ES-I3 (cell line): ENCODE results near the gene NEDD4.
"Not testable (repeated sequence)": the region's sequence is repeated elsewhere in the genome, so short reads cannot be mapped to it uniquely, and the experiment has no call there.

Source experiments
- H3K36me3 ChIP-seq: 2 replicates; pipeline ENCODE4 v1.6.1; 2013; ENCODE audit warnings: mild to moderate bottlenecking, low read length, control low read depth, moderate library complexity; ENCODE audit not compliant: insufficient read depth
- H3K4me1 ChIP-seq: 2 replicates; pipeline ENCODE4 v1.6.1; 2013; ENCODE audit warnings: mild to moderate bottlenecking, control low read depth, low read length; ENCODE audit not compliant: insufficient read depth
- H3K9ac ChIP-seq: 2 replicates; pipeline ENCODE4 v1.6.1; 2013; ENCODE audit warnings: low read depth, mild to moderate bottlenecking, low read length, moderate library complexity
- H3K9me3 ChIP-seq: 2 replicates; pipeline ENCODE4 v1.6.1; 2013; ENCODE audit warnings: mild to moderate bottlenecking, low read length, moderate library complexity; ENCODE audit not compliant: control insufficient read depth, insufficient read depth

Gene NEDD4

GRCh38 chr15:55829826-55830225 is 163.6 kb downstream of the NEDD4 start:
- Histone ChIP-seq H3K9ac (no peak overlapping the region), H3K36me3 (no peaks in the 10 kb centered on the region), H3K4me1 (no peaks in the 10 kb centered on the region), H3K9me3 (no peaks in the 10 kb centered on the region)

- Histone ChIP-seq H3K4me1 (no peaks in the 10 kb centered on the region), H3K9me3 (no peaks in the 10 kb centered on the region), H3K36me3 (no peaks in the 10 kb centered on the region), H3K9ac (no peak overlapping the region)
Measured at GRCh38 chr15:55827955-55828354, 165.5 kb downstream of the NEDD4 start.

- Histone ChIP-seq H3K36me3 (no peaks in the 10 kb centered on the region), H3K9me3 (no peaks in the 10 kb centered on the region), H3K9ac (no peak overlapping the region), H3K4me1 (no peaks in the 10 kb centered on the region)
Measured at GRCh38 chr15:55827204-55827603, 166.2 kb downstream of the NEDD4 start.

GRCh38 chr15:55824857-55825613 is 168.4 kb downstream of the NEDD4 start:
- H3K4me1 ChIP-seq, result no peaks in the 10 kb centered on the region
- no peaks in the 10 kb centered on the region for H3K9me3 ChIP-seq
- no peak overlapping the region for H3K9ac ChIP-seq
- H3K36me3 ChIP-seq, result no peaks in the 10 kb centered on the region

GRCh38 chr15:55823699-55824340 is 169.6 kb downstream of the NEDD4 start:
- H3K9ac ChIP-seq, result no peak overlapping the region
- H3K4me1 ChIP-seq, result no peaks in the 10 kb centered on the region
- H3K36me3 ChIP-seq, result no peaks in the 10 kb centered on the region
- H3K9me3 ChIP-seq, result no peaks in the 10 kb centered on the region; the same call in 1 of the 2 replicates

- H3K4me1 ChIP-seq, result no peaks in the 10 kb centered on the region
- H3K36me3 ChIP-seq, result no peaks in the 10 kb centered on the region
- H3K9me3 ChIP-seq, result no peaks in the 10 kb centered on the region; the same call in 1 of the 2 replicates
- no peak overlapping the region for H3K9ac ChIP-seq
Measured at GRCh38 chr15:55823191-55823670, 170.2 kb downstream of the NEDD4 start.

GRCh38 chr15:55821740-55822139 is 171.7 kb downstream of the NEDD4 start:
- not testable (repeated sequence) for H3K36me3 ChIP-seq, H3K9me3 ChIP-seq, H3K4me1 ChIP-seq, H3K9ac ChIP-seq

- no peak overlapping the region for H3K9ac ChIP-seq
- H3K9me3 ChIP-seq, result no peaks in the 10 kb centered on the region; the same call in 1 of the 2 replicates
Measured at GRCh38 chr15:55820043-55820442, 173.4 kb downstream of the NEDD4 start.

GRCh38 chr15:55819397-55820034 is 173.9 kb downstream of the NEDD4 start:
- H3K4me1 ChIP-seq, result no peaks in the 10 kb centered on the region
- H3K9me3 ChIP-seq, result no peaks in the 10 kb centered on the region; the same call in 1 of the 2 replicates
- no peak overlapping the region for H3K9ac ChIP-seq
- no peaks in the 10 kb centered on the region for H3K36me3 ChIP-seq

More at GRCh38 chr15:55820043-55820442, 173.4 kb downstream of the NEDD4 start:
- Histone ChIP-seq H3K4me1 (no peaks in the 10 kb centered on the region), H3K36me3 (no peaks in the 10 kb centered on the region)

GRCh38 chr15:55816017-55816416 is 177.4 kb downstream of the NEDD4 start:
- H3K9ac ChIP-seq, result no peak overlapping the region
- H3K36me3 ChIP-seq, result no peaks in the 10 kb centered on the region

GRCh38 chr15:55802600-55803376 is 190.6 kb downstream of the NEDD4 start:
- Histone ChIP-seq H3K9ac (no peak overlapping the region), H3K9me3 (no peaks in the 10 kb centered on the region), H3K4me1 (peaks cover 5% of the 10 kb centered on the region; the same call in 1 of the 2 replicates), H3K36me3 (no peaks in the 10 kb centered on the region)

More at GRCh38 chr15:55816017-55816416, 177.4 kb downstream of the NEDD4 start:
- Histone ChIP-seq H3K4me1 (no peaks in the 10 kb centered on the region), H3K9me3 (no peaks in the 10 kb centered on the region; the same call in 1 of the 2 replicates)

GRCh38 chr15:55800216-55800615 is 193.2 kb downstream of the NEDD4 start:
- Histone ChIP-seq H3K36me3 (no peaks in the 10 kb centered on the region), H3K9me3 (no peaks in the 10 kb centered on the region), H3K9ac (no peak overlapping the region), H3K4me1 (peaks cover 5% of the 10 kb centered on the region; the same call in 1 of the 2 replicates)

- Histone ChIP-seq H3K4me1 (peaks cover 5% of the 10 kb centered on the region; the same call in 1 of the 2 replicates), H3K36me3 (no peaks in the 10 kb centered on the region), H3K9ac (no peak overlapping the region), H3K9me3 (no peaks in the 10 kb centered on the region)
Measured at GRCh38 chr15:55799291-55800212, 193.9 kb downstream of the NEDD4 start.
